Body of pancreas (tissue), 4 donors: ENCODE results near the gene ITGB6.

Experiments
- POLR2A ChIP-seq, 3 donors: fragments of 450-650 bp; IDR thresholded peaks; one replicate each; pipeline ENCODE4 v1.6.1; 2016; ENCODE audit warnings: antibody characterized with exemption in 3 of 3, mild to moderate bottlenecking in 2 of 3
- TF ChIP-seq, protein P1 (sequence below), 7 experiments: fragments of 450-650 bp in 4 of 7; fragments of 200-600 bp in 3 of 7; sonication (generic) in 3 of 7; IDR thresholded peaks; one replicate each; pipeline ENCODE4 v1.5.1; 2016 to 2019; ENCODE audit warnings: antibody characterized with exemption in 7 of 7

DNA sequence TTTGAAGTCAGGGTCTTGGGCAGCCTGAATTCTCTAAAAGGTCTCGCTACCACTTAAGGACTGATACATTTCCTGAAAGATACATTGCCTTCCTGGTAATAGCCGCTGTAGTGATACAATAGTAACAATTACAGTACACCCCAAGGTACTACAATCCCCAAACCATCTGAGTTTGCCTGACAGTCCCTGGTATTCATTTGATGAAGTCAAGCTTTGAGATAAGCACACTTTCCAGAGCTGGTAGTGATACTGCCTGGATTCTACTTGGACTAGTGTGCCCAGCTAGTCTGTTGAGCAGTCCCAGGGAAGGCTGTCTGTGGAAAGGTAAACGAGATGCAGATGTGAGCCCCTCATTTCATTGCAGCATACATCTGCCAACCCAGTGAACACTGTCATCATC is 24.4 kb upstream of the ITGB6 start:
- TF ChIP-seq, protein P1, sequence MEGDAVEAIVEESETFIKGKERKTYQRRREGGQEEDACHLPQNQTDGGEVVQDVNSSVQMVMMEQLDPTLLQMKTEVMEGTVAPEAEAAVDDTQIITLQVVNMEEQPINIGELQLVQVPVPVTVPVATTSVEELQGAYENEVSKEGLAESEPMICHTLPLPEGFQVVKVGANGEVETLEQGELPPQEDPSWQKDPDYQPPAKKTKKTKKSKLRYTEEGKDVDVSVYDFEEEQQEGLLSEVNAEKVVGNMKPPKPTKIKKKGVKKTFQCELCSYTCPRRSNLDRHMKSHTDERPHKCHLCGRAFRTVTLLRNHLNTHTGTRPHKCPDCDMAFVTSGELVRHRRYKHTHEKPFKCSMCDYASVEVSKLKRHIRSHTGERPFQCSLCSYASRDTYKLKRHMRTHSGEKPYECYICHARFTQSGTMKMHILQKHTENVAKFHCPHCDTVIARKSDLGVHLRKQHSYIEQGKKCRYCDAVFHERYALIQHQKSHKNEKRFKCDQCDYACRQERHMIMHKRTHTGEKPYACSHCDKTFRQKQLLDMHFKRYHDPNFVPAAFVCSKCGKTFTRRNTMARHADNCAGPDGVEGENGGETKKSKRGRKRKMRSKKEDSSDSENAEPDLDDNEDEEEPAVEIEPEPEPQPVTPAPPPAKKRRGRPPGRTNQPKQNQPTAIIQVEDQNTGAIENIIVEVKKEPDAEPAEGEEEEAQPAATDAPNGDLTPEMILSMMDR (IDR thresholded peaks at IDR 0.05): no peak
- no peak for TF ChIP-seq POLR2A (IDR thresholded peaks at IDR 0.05)
